Adrenal gland (tissue), 12 donors: ENCODE measurements around the gene NKAIN2. TPM values are rescaled to one million over a fixed set of nuclear protein-coding genes. Genes with fewer than 3 reads are reported as not detected.

Experiments
- DNase-seq, 7 donors: peaks; one replicate each; pipeline ENCODE4 v3.0.0-alpha.2; 2019 to 2020
- H3K27ac ChIP-seq, 5 donors: fragments of 200-600 bp; sonication (generic) in 4 of 5; 1 replicate in 3 of 5; 2 replicates in 2 of 5; pipeline versions ENCODE4 v1.5.1 to v1.8.0; 2016 to 2020; ENCODE audit warnings: mild to moderate bottlenecking in 1 of 5
- H3K27me3 ChIP-seq: fragments of 200-600 bp; 2 replicates; pipeline ENCODE4 v1.8.0; 2021
- H3K36me3 ChIP-seq, 2 donors: fragments of 200-600 bp; replicated peaks in 1 of 2; 1 replicate in 1 of 2; 2 replicates in 1 of 2; pipeline versions ENCODE4 v1.5.1 to v1.8.0; 2018 to 2022
- H3K4me1 ChIP-seq, 2 donors: fragments of 200-600 bp; replicated peaks in 1 of 2; 1 replicate in 1 of 2; 2 replicates in 1 of 2; pipeline versions ENCODE4 v1.5.1 to v1.8.0; 2018 to 2021
- H3K4me3 ChIP-seq, 4 donors: fragments of 200-600 bp; sonication (generic) in 3 of 4; one replicate each; pipeline ENCODE4 v1.5.1; 2016 to 2018
- H3K9me3 ChIP-seq, 3 donors: fragments of 200-600 bp; sonication (generic) in 1 of 3; replicated peaks in 1 of 3; 1 replicate in 2 of 3; 2 replicates in 1 of 3; pipeline versions ENCODE4 v1.5.1 to v1.8.0; 2016 to 2021
- POLR2A ChIP-seq, 2 donors: fragments of 450-650 bp; IDR thresholded peaks; one replicate each; pipeline ENCODE4 v1.6.1; 2017; ENCODE audit warnings: antibody characterized with exemption in 2 of 2, mild to moderate bottlenecking in 2 of 2, moderate library complexity in 1 of 2
- WGBS, 4 donors: extraction: QIAGEN DNeasy Blood & Tissue Kit in 2 of 4; methylation state at CpG; one replicate each; pipeline versions ENCODE4 v1.1.5 to v1.1.7; 2013 to 2017; 5-methylcytosine and 5-hydroxymethylcytosine counted together
- intact Hi-C, 2 donors: fragments of 100-400 bp; cut with DNase I; formaldehyde crosslinking; loops; one replicate each; pipeline versions ENCODE4 v1.14.1 to v1.15.0; 2022 to 2023
- polyA plus RNA-seq, 3 donors: library from polyadenylated mRNA; stranded (reverse); fragments of 200-250 nt in 2 of 3; fragments of 350-450 nt in 1 of 3; fragmentation: Illumina TruSeq in 1 of 3; extraction: RNeasy Lipid Tissue Mini Kit (QIAGEN cat#74804) in 1 of 3; gene quantifications; one replicate each; pipeline ENCODE4 v1.2.3, GENCODE V29; 2013 to 2014
- total RNA-seq, 9 donors: library from RNA; depleted of rRNA in 4 of 9; stranded (reverse); fragments of >200 nt in 4 of 9; fragments of 120-200 nt in 1 of 9; fragmentation: NEBNext Ultra II Directional in 1 of 9; extraction: Animal tissue kit (Norgen Biotek cat#: 25700) in 1 of 9; gene quantifications; one replicate each; pipeline versions ENCODE4 v1.1.0 to v1.2.4, GENCODE V29; 2013 to 2023
- TF ChIP-seq, protein P1 (sequence below), 6 experiments: fragments of 450-650 bp in 4 of 6; fragments of 200-600 bp in 2 of 6; sonication (generic) in 1 of 6; IDR thresholded peaks; 1 replicate in 5 of 6; 2 replicates in 1 of 6; pipeline versions ENCODE4 v1.5.1 to v1.8.0; 2016 to 2021; ENCODE audit warnings: antibody characterized with exemption in 6 of 6, mild to moderate bottlenecking in 2 of 6, moderate library complexity in 1 of 6
- donor health status: healthy with polysubstance abuse.
- donor health status: Bipolar disorder and iron deficiency.
- donor health status: DM: yes; HTN: yes; CAD: no.
- donor health status: DM: no; HTN: no; CAD: no.
- donor health status: DM: no; HTN: no; CAD: no.
- donor health status: DM: yes; HTN: yes; CAD: no.

NKAIN2 gene
- total and polyA plus RNA-seq, 12 donors = under 0.01 to 0.61 (median 0.23) TPM; not detected in 3

DNA sequence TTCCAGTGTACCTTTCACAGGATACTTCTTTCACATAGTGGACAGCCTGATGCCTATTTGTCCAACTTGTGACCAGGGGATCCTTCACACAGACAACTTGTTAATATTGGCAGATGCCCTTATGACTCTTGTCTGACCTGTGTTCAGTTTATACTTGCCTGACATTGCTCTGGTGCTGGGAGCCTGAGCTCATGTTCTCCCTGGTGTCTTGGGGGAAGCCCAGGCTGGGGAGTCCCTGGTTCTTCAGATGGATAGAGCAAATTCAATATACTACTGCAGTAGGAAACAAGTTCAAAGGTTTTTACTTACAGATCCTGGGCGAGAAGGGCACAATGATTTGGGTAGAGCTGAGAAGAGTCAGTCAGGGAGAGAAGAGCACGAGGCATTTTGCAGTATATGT lies 76.1 kb downstream of the NKAIN2 start:
- Histone ChIP-seq H3K4me3 (no peak overlapping the region), H3K27ac (no peak overlapping the region), H3K4me1 (no peaks in the 10 kb centered on the region), H3K36me3 (no peaks in the 10 kb centered on the region), H3K27me3 (no peaks in the 10 kb centered on the region), H3K9me3 (no peaks in the 10 kb centered on the region)
- DNase-seq = no peak
- WGBS, 4 donors = 60 to 70% (median 68%) methylated on average over 2 of the region's 2 CpGs
- intact Hi-C loops = no loop called here
- TF ChIP-seq, protein P1, sequence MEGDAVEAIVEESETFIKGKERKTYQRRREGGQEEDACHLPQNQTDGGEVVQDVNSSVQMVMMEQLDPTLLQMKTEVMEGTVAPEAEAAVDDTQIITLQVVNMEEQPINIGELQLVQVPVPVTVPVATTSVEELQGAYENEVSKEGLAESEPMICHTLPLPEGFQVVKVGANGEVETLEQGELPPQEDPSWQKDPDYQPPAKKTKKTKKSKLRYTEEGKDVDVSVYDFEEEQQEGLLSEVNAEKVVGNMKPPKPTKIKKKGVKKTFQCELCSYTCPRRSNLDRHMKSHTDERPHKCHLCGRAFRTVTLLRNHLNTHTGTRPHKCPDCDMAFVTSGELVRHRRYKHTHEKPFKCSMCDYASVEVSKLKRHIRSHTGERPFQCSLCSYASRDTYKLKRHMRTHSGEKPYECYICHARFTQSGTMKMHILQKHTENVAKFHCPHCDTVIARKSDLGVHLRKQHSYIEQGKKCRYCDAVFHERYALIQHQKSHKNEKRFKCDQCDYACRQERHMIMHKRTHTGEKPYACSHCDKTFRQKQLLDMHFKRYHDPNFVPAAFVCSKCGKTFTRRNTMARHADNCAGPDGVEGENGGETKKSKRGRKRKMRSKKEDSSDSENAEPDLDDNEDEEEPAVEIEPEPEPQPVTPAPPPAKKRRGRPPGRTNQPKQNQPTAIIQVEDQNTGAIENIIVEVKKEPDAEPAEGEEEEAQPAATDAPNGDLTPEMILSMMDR (IDR thresholded peaks at IDR 0.05) = no peak
- no peak for TF ChIP-seq POLR2A (IDR thresholded peaks at IDR 0.05)

DNA sequence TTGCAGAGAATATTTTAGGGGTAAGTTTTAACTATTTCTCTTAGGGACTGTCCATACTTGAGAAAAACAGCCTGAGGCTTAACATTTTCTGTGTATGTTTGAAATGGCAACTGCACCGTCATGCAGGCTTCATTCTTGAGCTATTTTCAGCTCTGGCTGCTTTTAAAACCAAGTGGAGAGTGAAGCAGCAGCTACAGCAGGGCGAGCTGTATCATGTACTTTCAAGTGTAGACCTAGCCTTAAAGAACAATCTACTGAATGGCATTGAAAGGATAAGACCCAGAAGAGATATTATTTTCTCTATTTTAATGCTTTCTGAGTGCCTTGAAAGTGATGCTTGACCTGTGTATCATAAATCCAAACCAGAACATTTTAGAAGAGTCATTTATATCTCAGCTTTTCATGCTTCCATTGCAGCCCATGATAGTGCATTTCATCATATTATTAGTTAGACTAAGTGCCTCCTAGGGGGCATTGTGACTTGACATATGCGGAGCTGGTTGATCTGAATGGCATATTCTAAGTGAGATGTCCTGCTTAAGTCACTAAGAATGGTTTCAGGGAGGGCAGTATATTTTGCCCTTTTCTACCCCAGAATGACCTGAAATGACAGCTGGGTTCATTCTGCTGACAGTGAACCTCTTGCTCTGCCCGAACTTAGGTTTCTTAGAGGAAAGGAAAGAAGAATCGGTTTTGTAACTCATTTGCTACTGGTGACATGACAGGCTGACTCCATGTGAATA lies 85.3 kb downstream of the NKAIN2 start:
- intact Hi-C loops = no loop called here
- Histone ChIP-seq H3K27me3 (no peaks in the 10 kb centered on the region), H3K36me3 (no peaks in the 10 kb centered on the region), H3K4me3 (no peak overlapping the region), H3K9me3 (no peaks in the 10 kb centered on the region), H3K4me1 (no peaks in the 10 kb centered on the region), H3K27ac (no peak overlapping the region)
- no peak for DNase-seq
- WGBS, 4 donors = 41 to 52% (median 43%) methylated on average over 5 of the region's 5 CpGs
- TF ChIP-seq POLR2A (IDR thresholded peaks at IDR 0.05) = no peak
- TF ChIP-seq, protein P1 (IDR thresholded peaks at IDR 0.05) = no peak

DNA sequence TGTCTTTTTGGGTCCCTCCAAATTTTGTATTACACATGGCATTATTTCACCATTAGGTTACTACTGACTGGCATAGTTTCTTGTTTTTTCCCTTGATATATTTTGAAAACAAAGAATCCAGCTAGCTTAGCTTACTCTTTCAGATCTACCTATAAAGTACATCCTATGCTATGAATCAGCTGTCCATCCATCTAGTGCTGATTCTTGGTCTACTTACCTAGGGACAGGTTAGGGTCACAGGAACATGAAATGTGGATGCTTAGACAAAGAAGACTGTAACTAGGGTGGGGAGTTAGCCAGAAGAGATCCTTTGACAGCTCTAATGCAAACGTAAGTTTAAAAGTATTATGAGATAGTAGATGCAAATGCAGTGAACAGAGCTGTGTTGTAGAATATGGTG lies 91.7 kb downstream of the NKAIN2 start:
- no peaks in the 10 kb centered on the region for H3K36me3 ChIP-seq
- no peak overlapping the region for H3K4me3 ChIP-seq
- no peaks in the 10 kb centered on the region for H3K9me3 ChIP-seq
- intact Hi-C loops = no loop called here
- no peak for DNase-seq
- no peaks in the 10 kb centered on the region for H3K27me3 ChIP-seq
- TF ChIP-seq POLR2A (IDR thresholded peaks at IDR 0.05) = no peak
- TF ChIP-seq, protein P1 (IDR thresholded peaks at IDR 0.05) = no peak
- no peak overlapping the region for H3K27ac ChIP-seq
- 61 to 79% (median 69%) methylated on average over 1 of the region's 1 CpG for WGBS, 4 donors
- H3K4me1 ChIP-seq = no peaks in the 10 kb centered on the region

DNA sequence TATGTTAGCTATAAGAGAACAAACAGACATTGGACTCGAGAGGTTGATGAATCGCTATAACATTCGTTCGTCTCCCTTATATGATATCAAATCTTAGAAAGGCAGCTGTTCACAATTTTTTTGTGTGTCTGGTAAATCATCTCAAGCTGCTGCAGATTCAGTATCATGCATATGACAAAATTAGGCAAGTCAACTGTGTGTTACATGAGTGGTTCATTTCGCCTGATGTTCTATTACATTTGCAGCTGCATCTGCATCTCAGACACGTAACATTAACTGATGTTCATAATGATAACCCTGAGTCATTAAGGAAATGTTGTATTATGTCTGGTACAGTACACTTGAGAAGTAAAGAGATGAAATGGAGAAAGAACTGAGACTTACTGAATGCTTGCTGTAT lies 92.1 kb downstream of the NKAIN2 start:
- H3K4me3 ChIP-seq = no peak overlapping the region
- DNase-seq = no peak
- 69 to 77% (median 71%) methylated on average over 6 of the region's 6 CpGs for WGBS, 4 donors
- H3K4me1 ChIP-seq = no peaks in the 10 kb centered on the region
- H3K27ac ChIP-seq = no peak overlapping the region
- H3K36me3 ChIP-seq = no peaks in the 10 kb centered on the region
- no peaks in the 10 kb centered on the region for H3K27me3 ChIP-seq
- H3K9me3 ChIP-seq = no peaks in the 10 kb centered on the region
- intact Hi-C loops = no loop called here
- TF ChIP-seq POLR2A (IDR thresholded peaks at IDR 0.05) = no peak

DNA sequence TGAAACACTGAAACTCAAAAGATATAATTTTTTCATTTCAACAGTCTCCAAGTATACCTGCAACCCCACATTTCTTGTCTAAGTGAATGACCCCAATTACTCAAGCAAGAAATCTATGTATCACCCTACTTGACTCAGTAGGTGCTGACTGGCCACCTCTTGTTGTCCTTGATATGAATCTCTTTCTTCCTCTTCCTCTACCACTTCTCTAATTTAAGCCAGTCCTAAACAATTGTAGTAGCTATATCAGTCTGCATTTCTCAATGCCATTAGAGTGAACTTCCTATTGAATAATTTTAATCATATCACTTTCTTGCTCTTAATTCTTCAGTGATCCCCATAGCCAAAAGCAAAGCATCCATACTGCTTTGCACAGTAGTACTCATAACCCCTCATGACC lies 93.2 kb downstream of the NKAIN2 start:
- Histone ChIP-seq H3K27me3 (no peaks in the 10 kb centered on the region), H3K9me3 (no peaks in the 10 kb centered on the region), H3K36me3 (no peaks in the 10 kb centered on the region), H3K4me3 (no peak overlapping the region), H3K27ac (no peak overlapping the region), H3K4me1 (no peaks in the 10 kb centered on the region)
- DNase-seq = no peak
- no peak for TF ChIP-seq POLR2A (IDR thresholded peaks at IDR 0.05)
- TF ChIP-seq, protein P1 (IDR thresholded peaks at IDR 0.05) = no peak
- intact Hi-C loops = no loop called here
